Measurements from ENCODE around the gene GCH1.
"Not testable (repeated sequence)": the region's sequence is repeated elsewhere in the genome, so short reads cannot be mapped to it uniquely, and the experiment has no call there.

GCH1 gene

DNA sequence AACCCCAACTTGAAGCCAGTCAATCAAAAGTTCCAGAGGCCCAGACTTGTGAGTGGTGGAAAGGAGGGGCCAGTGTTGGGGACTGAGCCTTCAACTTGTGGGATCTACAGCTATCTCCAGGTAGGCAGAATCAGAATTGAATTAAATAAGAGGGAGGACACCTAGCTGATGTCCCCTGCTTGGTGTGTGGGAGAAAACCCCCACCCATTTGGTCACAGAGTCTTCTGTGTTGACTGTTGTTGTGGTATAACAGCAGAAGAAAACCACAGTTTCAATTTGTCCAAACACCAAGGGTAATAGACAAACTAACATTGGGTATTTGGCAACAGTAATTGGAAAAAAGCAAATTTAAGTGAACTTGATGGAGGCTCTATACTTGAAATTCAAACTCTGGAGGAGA is 3.4 kb upstream of the GCH1 start:
- DNase-seq: no peak

DNA sequence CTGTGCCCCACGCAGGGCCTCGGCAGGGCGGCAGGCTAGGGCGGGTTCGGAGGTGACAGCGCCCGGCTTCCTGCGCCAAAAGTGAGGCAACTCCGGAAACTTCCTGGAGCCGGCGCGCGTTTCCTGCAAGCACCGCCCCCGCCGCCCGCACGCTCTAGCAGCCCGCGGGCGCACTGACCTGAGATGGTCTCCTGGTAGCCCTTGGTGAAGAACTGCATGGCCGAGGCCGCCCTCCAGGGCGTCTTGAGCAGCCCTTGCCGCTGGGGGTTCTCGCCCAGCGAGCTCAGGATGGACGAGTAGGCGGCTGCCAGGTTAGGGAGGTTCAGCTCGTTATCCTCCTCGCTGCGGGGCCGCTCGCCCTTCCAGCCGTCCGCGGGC is 494 bp downstream of the GCH1 start:
- DNase-seq: peak; percentile 83

DNA sequence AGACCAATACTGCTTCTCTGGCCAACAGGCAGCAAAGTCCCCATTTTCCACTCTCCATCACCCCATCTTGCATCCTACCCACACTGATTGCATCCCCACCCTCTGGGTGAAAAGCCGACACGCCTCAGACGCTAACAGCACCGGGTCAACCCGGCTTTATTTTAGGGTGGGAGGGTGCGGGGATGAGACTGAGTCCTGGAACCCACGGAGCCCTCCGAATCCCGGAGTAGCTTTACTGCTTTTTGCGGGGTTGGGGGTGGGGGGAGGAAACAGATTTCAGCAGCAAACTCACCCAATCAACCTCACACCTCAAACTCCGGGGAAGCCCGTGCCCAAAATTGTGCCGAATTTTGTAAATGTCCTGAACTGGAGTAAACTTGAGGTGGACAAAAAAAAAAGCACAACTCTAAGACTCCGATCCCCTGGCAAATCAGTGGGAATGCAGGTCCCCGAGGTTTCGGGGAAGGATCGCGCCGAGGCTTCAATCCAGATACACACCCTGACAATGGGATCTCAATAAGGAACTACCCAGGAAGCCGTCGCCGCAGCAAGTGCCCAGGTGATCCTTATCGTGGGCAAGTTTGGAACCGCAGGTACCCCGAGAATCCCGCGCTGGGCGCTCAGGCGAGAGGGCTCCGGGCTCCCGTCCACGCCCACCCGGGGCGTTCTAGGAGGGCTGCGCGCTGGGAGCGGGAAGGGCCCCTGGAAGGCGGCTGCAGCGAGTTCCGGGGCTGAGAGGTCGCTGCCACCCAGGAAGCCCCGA is 1.1 kb downstream of the GCH1 start:
- peak; percentile 6 for DNase-seq

DNA sequence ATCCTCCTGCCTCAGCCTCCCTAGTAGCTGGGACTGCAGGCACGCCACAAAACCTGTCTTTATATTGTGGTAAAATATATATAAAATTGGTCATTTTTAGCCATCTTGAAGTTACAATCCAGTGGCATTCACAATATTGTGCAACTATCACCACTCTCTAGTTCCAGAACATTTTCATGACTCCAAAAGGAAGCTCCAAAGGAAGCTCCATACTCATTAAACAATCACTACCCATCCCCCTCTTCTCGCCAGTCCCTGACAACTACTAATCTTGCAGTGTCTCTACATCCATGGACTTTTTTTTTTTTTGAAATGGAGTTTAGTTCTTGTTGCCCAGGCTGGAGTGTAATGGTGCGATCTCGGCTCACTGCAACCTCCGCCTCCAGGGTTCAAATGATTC is 3.1 kb downstream of the GCH1 start:
- no peak for DNase-seq

DNA sequence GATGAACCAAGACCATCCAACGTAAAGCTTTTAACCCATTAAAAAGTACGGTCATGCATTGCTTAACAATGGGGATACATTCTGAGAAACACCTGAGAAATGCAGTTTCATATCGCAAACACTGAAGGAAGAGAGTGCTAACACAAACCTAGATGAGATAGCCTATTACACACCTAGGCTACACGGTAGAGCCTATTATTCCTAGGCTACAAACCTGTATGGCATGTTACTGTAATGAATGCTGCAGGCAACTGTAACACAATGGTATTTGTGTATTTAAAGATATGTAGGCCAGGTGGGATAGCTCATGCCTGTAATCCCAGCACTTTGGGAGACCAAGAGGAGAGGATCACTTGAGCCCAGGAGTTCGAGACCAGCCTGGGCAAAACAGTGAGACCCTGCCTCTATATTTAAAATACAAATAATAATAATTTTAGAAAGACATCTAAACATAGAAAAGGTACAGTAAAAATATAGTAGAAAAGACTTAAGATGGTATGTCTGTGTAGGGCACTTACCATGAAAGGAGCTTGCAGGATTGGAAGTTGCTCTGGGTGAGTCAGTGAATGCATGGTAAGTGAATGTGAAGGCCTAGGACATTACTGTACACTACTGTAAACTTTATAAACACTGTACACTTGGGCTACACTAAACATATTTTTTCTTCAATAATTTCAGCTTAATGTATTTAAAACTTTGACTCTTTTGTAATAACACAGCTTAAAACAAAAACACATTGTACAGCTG is 4.6 kb downstream of the GCH1 start:
- DNase-seq: not testable (repeated sequence)

DNA sequence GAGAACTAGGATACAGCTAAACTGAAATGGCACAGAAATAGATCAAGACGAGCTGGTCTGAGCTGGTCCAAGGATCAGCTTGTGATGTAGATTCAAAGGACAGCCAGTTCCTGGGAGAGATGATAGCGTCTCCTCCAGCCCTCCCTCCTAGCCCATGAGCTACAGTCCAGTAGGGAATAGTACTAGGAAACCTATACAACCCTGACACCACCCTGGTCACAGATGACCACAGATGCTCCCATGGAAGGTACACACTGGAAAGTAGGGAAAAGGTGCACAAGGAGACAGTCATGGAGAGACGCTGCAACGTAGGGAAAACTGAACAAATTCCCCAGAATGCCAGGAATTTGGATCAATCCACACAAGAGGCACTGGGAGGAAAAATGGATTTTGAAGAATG is 6.9 kb downstream of the GCH1 start:
- DNase-seq: no peak

DNA sequence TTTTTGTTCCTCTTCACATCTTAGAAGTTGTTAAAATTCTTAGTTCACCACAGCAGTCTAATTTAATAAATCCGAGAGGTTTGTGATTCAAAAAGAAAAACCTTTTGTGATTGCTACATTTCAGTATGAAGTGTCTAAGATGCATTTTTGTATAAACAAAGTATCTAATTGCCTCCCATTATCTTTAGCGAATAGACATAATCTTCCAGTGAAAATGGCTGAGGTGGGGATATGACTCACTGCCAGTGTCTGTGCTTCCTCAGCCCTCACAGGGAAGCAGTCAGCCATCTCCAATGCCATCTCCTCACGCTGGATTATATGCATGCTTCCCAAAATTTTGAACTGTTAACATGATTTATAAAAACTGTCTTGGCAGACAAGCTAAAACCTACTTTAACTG is 7.6 kb downstream of the GCH1 start:
- DNase-seq: no peak

DNA sequence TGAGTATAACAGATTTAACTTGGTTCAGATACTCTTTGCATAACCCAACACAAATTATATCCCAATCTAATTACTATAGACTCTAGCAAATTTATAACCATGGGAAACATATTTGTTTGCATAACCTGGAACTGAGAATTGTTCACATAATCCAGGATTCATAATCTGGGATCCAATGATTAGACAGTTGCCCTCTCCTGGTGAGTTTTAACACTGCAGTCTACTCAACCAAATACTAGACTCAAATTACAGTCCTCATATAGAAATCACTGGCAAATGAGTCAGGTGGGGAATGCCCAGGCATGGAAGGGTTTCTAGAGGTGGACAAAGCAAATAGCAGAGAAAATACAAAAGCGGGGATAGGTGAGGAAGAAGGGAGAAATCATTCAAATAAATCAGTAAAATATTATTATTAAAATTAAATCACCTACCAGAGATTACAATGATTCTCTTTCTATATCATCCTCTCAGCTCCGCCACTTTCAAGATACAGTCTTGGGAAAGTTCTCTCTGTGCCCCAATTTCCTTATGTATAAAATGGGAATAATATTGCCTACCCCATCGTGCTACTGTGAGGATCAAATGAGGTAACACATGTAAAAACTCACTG is 9.4 kb downstream of the GCH1 start:
- DNase-seq: peak; percentile 64

DNA sequence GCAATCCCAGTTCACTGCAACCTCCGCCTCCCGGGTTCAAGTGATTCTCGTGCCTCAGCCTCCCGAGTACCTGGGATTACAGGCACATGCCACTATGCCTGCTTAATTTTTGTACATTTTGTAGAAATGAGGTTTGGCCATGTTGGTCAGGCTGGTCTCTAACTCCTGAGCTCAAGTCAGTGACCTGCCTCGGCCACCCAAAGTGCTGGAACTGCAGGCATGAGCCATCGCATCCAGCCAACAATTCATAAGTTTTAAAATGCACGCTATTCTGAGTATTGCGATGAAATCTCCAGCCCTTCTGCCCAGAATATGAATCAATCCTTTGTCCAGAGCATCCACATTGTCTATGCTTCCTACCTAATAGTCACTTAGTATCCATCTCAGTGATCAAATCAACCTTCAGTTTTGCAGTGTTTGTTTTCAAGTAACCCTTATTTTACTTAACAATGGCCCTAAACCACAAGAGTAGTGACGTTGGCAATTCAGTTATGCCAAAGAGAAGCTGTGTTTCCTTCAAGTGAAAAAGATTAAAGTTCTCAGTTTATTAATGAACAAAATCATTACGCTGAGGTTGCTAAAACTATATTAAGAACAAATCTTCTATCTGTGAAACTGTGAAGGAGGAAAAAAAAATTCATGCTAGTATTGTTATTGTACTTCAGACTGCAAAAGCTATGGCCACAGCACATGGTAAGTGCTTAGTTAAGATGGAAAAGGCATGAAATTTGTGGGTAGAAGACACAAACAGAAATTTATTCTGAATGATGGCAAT is 11.0 kb downstream of the GCH1 start:
- DNase-seq: peak; percentile 40

DNA sequence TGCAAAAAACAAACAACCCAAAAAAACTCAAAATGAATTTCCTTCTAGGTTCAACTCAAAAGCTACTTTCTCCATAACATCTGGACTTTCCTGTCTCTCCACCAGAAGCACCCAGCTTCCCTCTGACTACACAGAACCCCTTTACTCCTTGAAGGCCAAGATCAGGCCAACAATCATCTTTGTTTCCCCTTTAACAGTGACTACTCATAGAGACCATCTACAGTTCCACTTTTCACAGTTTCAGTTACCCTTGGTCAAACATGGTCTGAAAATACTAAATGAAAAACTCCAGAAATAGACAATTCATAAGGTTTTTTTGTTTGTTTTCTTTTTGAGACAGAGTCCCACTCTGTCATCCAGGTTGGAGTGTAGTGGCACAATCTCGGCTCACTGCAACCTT is 11.8 kb downstream of the GCH1 start:
- peak; percentile 24 for DNase-seq

DNA sequence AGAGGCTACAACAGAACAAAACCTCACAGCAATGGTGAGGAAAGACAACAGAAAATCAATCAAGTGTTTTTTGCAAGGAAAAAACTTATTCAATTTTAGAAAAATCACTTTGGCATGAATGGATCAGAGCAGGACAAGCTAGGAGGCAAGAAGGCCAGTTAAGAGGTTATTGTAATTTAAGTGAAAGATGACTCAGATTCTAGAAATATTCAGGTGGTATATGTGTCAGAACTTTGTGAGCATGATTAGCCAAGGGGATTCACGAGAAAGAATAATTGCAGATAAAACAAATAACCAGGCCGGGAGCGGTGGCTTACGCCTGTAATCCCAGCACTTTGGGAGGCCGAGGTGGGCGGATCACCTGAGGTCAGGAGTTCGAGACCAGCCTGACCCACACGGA is 12.7 kb downstream of the GCH1 start:
- DNase-seq: no peak

DNA sequence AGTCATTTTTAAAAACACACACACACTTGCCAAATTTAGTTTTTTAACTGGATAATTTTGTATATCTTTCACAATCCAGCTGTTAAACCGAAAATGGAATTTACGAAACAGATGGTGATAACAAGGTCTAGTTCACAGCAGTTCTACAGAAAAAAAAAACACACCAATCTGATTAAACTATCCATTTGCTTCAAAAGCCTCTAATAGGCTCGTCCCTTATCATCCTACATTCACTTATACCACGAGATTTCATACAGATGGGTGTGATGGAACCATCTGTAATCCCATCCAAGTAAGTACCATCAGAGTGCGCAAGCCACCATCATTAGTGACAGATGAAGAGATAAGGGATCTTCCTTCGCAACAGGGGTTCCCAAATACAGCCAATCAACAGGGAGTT is 20.1 kb downstream of the GCH1 start:
- peak; percentile 67 for DNase-seq

DNA sequence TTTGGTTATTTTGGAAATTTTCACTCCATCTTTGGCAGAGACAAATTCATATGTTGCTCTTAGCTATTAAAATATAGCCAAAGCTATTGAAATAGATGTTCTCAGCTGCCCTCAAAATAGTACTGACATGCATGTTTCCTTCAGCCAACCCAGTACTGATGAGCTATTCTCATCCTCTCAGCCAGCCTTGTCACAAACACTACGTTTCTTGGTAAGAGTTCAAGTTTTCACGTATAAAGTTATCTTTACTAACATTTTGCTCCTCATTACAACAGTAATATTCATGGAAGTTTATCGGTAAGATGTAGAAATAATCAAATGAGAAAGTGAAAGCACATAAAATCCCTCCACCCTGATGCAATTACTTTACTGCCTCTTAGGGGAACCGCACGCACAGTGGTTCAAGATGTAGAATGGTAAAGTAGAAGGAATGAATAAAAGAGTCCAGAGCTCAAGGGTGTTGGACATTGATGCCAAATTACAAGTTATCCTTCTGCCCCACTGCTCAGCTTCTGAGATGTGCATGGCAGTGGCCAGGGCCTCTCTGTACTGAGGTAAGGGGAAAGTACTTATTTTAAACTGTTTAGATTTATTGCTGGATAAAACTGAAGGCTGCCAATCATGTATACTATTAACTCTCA is 20.7 kb downstream of the GCH1 start:
- DNase-seq: peak; percentile 72

DNA sequence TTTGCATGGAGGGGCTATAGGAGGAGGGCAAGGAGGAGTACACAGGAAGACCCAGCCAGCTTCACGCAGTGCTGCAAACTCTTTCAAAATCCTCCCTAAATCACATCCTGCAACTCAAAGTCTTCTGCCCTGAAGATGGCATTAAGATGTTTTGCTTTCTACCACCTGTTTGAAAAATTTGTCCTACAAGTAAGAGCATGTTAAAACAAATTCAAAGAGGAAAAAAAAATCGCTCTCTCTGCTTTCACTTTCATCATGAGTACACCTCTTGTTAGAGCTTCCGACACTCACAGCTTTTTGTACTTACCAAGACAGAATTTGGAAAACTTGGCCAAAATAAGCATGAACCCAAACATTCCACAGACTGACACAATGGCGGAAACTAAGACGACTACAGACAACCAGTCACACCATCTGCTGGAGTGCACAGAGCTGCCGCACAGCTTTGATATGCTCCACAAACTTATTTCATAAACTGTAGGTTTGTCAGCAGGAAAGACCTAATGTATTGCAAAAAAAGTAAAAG is 21.3 kb downstream of the GCH1 start:
- DNase-seq: peak; percentile 64

DNA sequence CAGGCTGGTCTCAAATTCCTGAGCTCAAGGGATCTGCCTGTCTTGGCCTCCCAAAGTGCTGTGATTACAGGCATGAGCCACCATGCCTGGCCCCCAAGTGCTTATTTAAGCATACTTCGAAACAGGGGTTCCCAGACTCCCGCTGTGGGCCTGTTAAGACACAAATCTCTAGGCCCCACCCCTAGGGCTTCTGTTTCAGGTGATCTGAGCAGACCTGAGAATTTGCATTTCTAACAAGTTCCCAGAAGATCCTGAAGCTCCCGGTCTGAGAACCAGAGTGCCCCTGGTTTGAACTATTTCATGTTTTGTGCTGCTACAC is 25.0 kb downstream of the GCH1 start:
- DNase-seq: no peak

DNA sequence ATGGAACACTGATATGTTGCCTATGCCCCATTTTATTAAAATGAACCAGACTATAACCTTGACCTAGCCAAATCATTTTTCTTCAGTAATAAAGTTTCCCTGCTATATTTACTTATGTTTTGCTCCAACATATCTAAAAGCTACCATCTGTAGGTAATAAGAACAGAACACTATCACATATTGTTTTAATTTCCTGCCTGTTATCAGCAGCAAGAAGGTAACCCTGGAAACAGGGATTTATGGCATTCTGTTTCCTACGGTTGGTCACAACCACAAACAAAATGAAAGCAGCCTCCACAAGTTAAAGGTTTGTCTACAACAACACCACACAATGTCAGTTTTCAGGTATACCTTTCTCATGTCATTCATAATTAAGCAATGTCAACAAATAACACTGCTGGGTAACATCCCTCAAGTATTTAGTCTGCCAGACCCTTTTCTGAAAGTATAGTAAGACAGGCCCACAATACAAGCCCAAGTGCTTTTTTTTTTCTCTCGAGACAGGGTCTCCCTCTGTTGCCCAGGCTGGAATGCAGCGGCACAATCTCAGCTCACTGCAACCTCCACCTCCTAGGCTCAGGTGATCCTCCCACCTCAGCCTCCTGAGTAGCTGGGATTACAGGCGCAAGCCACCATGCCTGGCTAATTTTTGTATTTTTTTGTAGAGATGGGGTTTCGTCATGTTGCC is 25.5 kb downstream of the GCH1 start:
- peak; percentile 46 for DNase-seq

DNA sequence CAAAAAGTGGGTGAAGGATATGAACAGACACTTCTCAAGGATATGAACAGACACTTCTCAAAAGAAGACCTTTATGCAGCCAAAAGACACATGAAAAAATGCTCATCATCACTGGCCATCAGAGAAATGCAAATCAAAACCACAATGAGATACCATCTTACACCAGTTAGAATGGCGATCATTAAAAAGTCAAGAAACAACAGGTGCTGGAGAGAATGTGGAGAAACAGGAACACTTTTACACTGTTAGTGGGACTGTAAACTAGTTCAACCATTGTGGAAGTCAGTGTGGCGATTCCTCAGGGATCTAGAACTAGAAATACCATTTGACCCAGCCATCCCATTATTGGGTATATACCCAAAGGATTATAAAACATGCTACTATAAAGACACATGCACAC is 27.0 kb downstream of the GCH1 start:
- not testable (repeated sequence) for DNase-seq

DNA sequence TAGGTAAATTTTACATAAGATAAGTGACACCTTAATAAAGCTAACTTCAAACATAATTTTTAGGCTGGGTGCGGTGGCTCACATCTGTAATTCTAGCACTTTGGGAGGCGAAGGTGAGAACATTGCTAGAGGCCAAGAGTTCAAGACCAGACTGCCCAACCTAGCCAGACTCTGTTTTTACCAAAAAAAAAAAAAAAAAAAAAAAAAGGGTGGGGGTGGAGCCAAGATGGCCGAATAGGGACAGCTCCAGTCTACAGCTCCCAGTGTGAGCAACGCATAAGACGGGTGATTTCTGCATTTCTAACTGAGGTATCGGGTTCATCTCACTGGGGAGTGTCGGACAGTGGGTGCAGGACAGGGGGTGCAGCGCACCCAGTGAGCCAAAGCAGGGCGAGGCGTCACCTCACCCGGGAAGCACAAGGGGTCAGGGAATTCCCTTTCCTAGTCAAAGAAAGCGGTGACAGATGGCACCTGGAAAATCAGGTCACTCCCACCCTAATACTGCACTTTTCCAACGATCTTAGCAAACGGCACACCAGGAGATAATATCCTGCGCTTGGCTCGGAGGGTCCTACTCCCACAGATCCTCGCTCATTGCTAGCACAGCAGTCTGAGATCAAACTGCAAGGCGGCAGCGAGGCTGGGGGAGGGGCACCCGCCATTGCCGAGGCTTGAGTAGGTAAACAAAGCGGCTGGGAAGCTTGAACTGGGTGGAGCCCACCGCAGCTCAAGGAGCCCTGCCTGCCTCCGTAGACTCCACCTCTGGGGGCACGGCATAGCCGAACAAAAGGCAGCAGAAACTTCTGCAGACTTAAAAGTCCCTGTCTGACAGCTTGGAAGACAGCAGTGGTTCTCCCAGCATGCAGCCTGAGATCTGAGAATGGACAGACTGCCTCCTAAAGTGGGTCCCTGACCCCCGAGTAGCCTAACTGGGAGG is 32.2 kb downstream of the GCH1 start:
- DNase-seq: peak; percentile 26

DNA sequence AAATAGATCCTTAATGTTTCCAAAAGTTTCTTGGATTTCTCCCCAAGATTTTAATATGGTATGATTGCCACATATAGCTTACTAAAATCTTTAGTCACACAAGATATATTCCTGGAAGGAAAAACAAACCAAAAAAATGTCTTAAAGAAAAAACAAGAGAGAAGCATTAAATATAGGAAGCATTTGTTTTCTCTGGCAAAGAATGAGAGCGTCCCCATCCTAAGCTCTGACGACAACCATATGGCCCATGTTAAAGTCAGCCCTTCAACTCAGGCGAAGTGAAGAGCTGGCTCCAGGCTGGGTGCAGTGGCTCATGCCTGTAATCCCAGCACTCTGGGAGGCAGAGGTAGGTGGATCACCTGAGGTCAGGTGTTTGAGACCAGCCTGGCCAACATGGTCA is 35.6 kb downstream of the GCH1 start:
- no peak for DNase-seq

DNA sequence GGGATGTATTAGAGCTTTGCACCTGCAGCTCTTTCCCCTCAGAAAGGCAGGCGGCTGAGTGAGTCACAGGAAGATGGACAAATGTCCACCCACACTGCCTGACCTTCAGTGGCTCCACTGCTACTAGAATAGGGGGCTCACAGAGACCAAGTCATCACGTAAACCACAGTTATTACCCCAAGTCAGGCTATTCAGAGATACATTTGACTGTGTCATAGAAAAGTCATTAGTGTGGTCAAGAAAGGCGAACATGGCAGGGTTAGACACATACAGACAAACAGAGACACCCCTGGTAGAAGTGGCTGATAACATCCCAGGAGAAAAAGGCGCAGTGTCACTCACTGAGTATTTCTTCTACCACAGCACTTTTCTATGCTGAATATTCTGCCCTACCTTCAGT is 36.0 kb downstream of the GCH1 start:
- DNase-seq: peak; percentile 47

DNA sequence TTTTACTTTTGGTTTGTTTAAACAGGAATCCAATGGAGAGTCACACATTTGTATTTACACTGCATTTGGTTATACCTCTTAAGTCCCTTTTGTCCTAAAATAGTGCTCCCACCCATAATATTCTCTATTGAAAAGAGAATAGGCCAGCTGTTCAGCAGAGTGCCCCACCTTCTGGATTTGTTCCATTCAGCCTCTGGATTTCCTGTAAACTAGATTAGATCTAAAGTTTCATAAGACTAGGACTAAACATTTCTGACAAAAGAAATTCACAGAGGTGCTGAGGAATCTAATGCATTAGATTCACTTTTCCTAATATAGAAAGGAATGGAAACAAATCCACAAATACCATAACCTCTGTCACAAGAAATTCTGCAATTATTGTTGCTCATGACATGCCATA is 38.1 kb downstream of the GCH1 start:
- no peak for DNase-seq

Data from hematopoietic multipotent progenitor cell treated with erythropoietin and hydrocortisone succinate and interleukin-3 and kit ligand, for 4 days (in vitro differentiated cells).